ENCODE results near the gene GBP2.

GBP2 gene

DNA sequence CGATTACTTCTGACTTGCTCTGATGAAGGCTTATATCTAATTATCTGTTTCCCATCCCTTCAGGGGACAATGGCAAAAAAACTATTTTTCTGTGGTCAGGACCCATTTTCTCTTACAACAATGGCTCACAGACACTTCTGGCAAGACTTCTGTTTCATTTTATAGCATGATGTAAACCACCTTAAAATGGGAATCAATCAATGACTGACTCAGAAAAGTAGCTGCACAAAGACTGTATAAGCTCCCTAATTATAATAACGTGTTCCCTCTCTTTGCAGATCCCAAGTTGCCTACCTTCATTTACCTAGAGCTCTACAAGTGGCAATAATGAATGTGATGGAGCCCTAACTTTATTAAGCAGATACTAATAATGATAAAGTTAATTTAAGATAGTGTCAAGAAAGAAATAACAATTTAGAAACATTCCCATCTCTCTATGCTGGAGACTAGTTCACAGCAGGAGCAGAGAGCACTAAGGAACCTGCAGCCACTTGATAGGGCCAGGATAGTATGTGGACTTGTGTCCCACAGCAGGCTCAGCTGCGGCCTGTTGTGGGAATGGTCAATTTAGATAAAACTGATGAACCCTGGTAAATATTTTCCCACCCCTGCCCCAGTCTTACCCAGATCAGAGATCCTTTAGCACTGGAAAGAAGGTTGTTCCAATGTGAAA is 538 bp downstream of the GBP2 start:
- H3K27ac ChIP-seq: no peak overlapping the region
- TF ChIP-seq ZFX (IDR thresholded peaks at IDR 0.05; ENCODE audit: borderline replicate concordance): no peak
- TF ChIP-seq, protein P1, sequence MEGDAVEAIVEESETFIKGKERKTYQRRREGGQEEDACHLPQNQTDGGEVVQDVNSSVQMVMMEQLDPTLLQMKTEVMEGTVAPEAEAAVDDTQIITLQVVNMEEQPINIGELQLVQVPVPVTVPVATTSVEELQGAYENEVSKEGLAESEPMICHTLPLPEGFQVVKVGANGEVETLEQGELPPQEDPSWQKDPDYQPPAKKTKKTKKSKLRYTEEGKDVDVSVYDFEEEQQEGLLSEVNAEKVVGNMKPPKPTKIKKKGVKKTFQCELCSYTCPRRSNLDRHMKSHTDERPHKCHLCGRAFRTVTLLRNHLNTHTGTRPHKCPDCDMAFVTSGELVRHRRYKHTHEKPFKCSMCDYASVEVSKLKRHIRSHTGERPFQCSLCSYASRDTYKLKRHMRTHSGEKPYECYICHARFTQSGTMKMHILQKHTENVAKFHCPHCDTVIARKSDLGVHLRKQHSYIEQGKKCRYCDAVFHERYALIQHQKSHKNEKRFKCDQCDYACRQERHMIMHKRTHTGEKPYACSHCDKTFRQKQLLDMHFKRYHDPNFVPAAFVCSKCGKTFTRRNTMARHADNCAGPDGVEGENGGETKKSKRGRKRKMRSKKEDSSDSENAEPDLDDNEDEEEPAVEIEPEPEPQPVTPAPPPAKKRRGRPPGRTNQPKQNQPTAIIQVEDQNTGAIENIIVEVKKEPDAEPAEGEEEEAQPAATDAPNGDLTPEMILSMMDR (IDR thresholded peaks at IDR 0.05): no peak

DNA sequence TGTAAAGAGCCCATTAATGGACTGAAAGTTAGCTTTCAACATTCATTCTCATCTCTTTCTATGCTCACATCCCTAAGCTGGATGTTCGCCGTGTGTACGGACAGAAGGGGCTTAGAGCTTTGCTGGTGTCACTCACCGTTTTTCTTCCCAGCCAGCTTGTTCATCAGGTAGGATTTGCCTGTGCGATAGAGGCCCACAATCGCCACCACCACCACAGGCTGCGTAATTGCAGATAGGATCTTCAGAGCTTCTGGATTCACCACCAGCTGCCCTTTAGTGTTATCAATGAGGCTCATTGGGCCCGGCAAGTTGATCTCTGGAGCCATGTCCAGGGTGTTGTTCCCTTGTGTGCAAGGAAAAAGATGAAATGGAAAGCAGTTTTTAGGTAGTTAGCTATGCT is 4.3 kb downstream of the GBP2 start:
- H3K27ac ChIP-seq: no peak overlapping the region

DNA sequence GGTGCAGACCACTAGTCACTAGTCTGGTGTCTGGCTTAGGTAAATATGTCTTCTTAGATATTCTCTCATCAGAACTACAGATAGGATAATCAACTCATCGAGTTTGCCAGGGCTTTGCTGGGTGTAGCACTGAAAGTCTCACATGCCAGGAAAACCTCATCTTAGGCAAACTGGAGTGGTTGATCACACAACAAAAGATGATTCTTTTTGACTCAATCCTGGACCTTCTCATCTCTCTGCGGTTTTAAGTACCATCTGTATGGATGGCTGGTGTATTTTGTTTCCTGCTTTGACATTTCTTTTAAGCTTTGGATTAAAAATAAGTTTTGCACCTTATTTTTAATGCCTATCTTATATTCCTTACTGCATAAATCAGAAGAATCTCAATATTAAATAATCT is 11.3 kb downstream of the GBP2 start:
- TF ChIP-seq, protein P1 (IDR thresholded peaks at IDR 0.05): no peak
- TF ChIP-seq ZFX (IDR thresholded peaks at IDR 0.05; ENCODE audit: borderline replicate concordance): no peak
- no peak overlapping the region for H3K27ac ChIP-seq

More for the DNA sequence above, 4.3 kb downstream of the GBP2 start:
- TF ChIP-seq, protein P1 (IDR thresholded peaks at IDR 0.05): no peak
- TF ChIP-seq ZFX (IDR thresholded peaks at IDR 0.05; ENCODE audit: borderline replicate concordance): no peak

DNA sequence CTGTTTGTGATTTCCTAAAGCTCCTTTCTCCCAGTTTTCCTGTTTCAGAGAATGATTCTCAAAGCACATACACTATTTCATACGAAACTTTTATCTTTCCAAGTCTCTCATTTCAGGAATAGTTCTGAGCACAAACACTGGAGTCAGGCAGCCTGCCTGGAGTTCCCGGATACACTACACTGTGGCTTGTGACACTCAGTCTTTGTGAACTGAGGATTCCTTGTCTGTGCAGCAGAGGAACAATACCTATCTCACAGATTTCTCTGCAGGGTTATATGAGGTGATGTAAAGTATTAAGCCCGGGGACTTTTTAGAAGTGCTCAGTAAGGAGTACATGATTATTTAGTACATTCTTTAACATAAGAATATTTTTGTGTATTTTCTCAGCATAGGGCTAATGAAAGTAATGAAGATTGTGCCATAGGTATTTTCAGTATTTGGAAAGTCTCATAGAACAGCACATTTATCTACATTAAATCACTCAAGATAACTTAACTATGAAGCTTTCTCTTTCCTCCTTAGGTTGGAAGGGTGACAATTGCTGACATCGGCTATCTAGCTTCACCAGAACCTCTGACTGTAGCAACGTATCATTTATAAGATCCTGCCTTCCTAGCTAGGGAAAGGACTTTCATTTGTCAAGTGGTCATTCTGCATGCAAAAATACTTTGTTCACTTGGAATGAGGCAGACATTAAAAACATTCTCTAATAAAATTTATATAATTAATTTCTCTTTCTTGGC is 12.9 kb downstream of the GBP2 start:
- H3K27ac ChIP-seq: no peak overlapping the region
- TF ChIP-seq, protein P1 (IDR thresholded peaks at IDR 0.05): no peak
- TF ChIP-seq ZFX (IDR thresholded peaks at IDR 0.05; ENCODE audit: borderline replicate concordance): no peak

DNA sequence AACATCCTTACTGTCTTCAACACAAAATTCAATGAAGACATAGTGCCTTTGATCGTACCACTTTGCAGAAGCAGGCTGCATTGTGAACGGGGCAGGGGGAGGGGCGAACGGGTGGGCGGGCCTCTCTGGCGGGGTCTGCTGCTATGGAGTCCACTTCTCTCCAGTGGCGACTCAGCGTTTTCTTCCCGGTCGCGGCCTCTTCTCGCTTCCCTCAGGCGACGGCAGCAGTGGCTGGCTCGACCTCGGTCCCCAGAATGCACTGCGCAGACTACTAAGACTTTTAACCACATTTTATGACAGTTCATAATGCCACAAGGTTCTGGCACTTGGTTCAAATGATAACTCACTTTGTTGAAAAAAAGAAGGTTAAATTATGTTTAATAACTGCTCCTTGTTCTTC is 21.2 kb downstream of the GBP2 start:
- H3K27ac ChIP-seq: no peak overlapping the region
- TF ChIP-seq ZFX (IDR thresholded peaks at IDR 0.05; ENCODE audit: borderline replicate concordance): no peak
- TF ChIP-seq, protein P1 (IDR thresholded peaks at IDR 0.05): no peak

DNA sequence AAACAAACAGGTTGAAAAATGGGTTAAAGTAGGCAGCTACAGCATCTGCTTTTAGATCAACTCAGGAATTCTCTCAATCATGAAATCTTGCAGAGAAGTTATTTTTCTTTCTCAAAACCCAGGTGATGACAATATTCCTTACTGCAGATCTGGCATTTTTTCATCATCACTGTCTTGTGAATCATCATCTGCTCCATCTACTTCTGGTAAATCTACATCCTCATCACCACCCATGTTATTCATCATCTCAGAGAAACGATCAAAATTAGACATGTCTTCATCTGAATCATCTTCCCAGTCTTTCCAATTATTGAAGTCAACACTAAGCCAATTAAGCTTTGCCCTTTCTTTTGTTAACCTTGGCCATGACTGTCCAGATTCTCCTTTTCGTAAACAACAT is 21.8 kb downstream of the GBP2 start:
- H3K27ac ChIP-seq: no peak overlapping the region
- TF ChIP-seq, protein P1 (IDR thresholded peaks at IDR 0.05): no peak
- no peak for TF ChIP-seq ZFX (IDR thresholded peaks at IDR 0.05; ENCODE audit: borderline replicate concordance)

DNA sequence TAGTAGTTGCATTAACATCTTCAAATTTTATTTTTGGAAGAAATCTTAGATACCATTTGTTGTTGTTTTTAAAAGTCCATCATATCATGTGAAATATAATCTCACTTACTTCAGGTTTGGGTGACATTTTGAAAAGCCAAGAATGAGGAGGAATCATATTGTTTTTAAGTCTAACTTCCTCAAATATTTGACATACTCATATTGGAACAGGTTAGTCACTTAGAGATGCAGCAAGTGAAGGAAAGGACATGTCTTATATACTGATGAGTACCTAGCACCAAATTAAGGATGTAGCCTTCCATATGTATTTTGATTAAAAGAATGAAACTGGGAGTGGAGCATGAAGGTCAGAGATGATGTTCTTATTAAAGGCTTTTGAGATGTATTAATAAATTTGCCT is 23.9 kb downstream of the GBP2 start:
- no peak overlapping the region for H3K27ac ChIP-seq
- no peak for TF ChIP-seq ZFX (IDR thresholded peaks at IDR 0.05; ENCODE audit: borderline replicate concordance)
- TF ChIP-seq, protein P1 (IDR thresholded peaks at IDR 0.05): no peak
